GM12873 (cell line): ENCODE results near the gene ANKRD29.

Experiments used
- CTCF ChIP-seq: IDR thresholded peaks from 2 replicates; pipeline ENCODE4 v1.5.1; 2012; ENCODE audit warnings: low read depth, mild to moderate bottlenecking, moderate library complexity, low read length, control low read depth; ENCODE audit not compliant: insufficient read depth; ENCODE audit errors: missing control alignments

The ANKRD29 gene

DNA sequence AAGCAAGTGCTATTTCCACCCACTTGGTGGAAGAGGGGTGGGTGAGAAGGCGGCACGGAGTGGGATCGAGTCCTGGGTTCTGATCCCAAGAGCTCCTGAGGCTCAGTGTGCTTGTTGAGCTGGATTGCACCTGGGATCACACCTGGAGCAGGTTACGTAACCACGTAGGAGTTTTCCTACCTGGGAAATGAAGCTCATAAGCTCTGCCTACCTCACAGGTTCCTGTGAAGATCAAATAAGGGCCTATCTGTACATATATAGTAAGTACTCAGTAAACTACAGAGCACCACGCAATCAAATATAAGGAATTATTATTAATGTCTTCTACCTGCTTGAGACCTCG, 87.4 kb downstream of the ANKRD29 start:
- no peak for TF ChIP-seq CTCF

DNA sequence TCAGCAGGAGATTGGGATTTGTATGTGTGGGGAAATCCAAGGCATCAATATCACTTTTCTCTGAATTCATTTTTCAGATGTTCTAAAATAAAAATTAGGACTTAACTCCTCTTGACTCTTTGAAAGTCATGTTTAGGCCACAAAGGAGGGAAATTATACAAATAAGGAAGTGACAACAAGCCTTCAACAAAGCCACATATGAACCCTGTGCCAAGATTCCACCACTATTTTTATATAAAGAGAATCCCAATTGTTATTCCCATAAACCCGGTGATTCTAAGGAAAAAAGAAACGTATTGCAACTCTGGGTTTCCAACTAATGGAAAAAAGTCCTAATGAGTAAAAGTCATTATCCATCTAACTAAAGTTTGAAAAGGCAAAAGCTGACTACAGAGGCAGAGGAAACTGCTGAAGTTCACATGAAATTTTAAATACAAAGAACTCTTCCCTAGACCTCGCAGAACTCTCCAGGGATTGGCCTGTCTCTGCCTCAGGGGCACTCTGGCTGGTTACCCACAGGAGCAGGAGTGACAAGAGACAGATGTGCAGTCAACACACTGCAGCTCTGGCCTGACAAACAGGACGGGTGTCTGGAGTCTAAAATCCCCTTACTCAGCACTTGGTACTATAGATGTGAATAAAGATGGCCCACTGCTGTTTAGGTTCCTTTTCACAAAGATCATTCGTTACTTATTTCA, 88.0 kb downstream of the ANKRD29 start:
- no peak for TF ChIP-seq CTCF

GRCh38 chr18:23573626-23574431, 88.9 kb downstream of the ANKRD29 start:
- no peak for TF ChIP-seq CTCF

GRCh38 chr18:23573020-23573419, 89.7 kb downstream of the ANKRD29 start:
- TF ChIP-seq CTCF = no peak

DNA sequence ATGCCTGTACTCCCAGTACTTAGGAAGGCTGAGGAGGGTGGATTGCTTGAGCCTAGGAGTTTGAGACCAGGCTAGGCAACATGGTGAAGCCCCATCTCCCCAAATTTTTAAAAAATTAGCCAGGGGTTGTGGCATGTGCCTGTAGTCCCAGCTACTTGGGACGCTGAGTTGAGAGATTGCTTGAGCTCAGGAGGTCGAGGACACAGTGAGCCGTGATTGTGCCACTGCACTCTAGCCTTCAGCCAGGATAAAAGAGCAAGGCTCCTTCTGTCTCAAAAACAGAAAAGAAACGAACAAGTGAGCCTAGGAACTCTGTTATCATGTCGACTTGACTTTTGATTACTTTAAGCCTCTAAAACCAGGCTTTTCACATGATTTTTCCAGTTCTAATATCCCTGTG, 90.1 kb downstream of the ANKRD29 start:
- no peak for TF ChIP-seq CTCF

- TF ChIP-seq CTCF = no peak
Measured at GRCh38 chr18:23572012-23572411, 90.7 kb downstream of the ANKRD29 start.

- TF ChIP-seq CTCF = no peak
Measured at GRCh38 chr18:23570912-23571504, 91.7 kb downstream of the ANKRD29 start.
